Measurements from ENCODE around the gene LNX1.

LNX1 gene

GRCh38 chr4:53613428-53613827 is 22.1 kb upstream of the LNX1 start:
- no peak for ATAC-seq
- no peak for TF ChIP-seq ESRRG (CRISPR knock-in tag; IDR thresholded peaks at IDR 0.05)
- TF ChIP-seq ZNF8 (CRISPR knock-in tag; IDR thresholded peaks at IDR 0.05) = peak; percentile 58

GRCh38 chr4:53608649-53609048 is 17.4 kb upstream of the LNX1 start:
- TF ChIP-seq RARB (CRISPR knock-in tag; IDR thresholded peaks at IDR 0.05) = no peak
- TF ChIP-seq SNAI2 (CRISPR knock-in tag; IDR thresholded peaks at IDR 0.05) = no peak
- TF ChIP-seq TCF4 (CRISPR knock-in tag; IDR thresholded peaks at IDR 0.05; ENCODE audit: borderline replicate concordance) = no peak
- TF ChIP-seq CSDC2 (CRISPR knock-in tag; IDR thresholded peaks at IDR 0.05) = no peak
- TF ChIP-seq ZFP3 (CRISPR knock-in tag; IDR thresholded peaks at IDR 0.05) = no peak
- no peak for TF ChIP-seq ZNF70 (CRISPR knock-in tag; IDR thresholded peaks at IDR 0.05)
- no peak for TF ChIP-seq CREB5 (CRISPR knock-in tag; IDR thresholded peaks at IDR 0.05; ENCODE audit: low read depth)
- no peak for TF ChIP-seq PPARA (CRISPR knock-in tag; IDR thresholded peaks at IDR 0.05; ENCODE audit: borderline replicate concordance)
- TF ChIP-seq PATZ1 (CRISPR knock-in tag; IDR thresholded peaks at IDR 0.05; ENCODE audit: borderline replicate concordance) = no peak
- no peak for TF ChIP-seq ZC3H10 (CRISPR knock-in tag; IDR thresholded peaks at IDR 0.05)
- no peak for TF ChIP-seq ARNTL (CRISPR knock-in tag; IDR thresholded peaks at IDR 0.05; ENCODE audit: borderline replicate concordance, low read depth)
- no peak for TF ChIP-seq ISL1 (CRISPR knock-in tag; IDR thresholded peaks at IDR 0.05)
- TF ChIP-seq POU6F1 (CRISPR knock-in tag; IDR thresholded peaks at IDR 0.05; ENCODE audit: borderline replicate concordance, low read depth) = no peak
- no peak for TF ChIP-seq GLIS3 (CRISPR knock-in tag; IDR thresholded peaks at IDR 0.05)
- no peak for ATAC-seq

GRCh38 chr4:53608242-53608641 is 17.0 kb upstream of the LNX1 start:
- no peak for ATAC-seq
- no peak for TF ChIP-seq GLIS3 (CRISPR knock-in tag; IDR thresholded peaks at IDR 0.05)
- TF ChIP-seq BACH2 (CRISPR knock-in tag; IDR thresholded peaks at IDR 0.05; ENCODE audit: borderline replicate concordance) = no peak
- TF ChIP-seq SNAI2 (CRISPR knock-in tag; IDR thresholded peaks at IDR 0.05) = no peak
- TF ChIP-seq ZFP3 (CRISPR knock-in tag; IDR thresholded peaks at IDR 0.05) = no peak
- no peak for TF ChIP-seq RARB (CRISPR knock-in tag; IDR thresholded peaks at IDR 0.05)
- TF ChIP-seq POU6F1 (CRISPR knock-in tag; IDR thresholded peaks at IDR 0.05; ENCODE audit: borderline replicate concordance, low read depth) = no peak
- no peak for TF ChIP-seq TOX (CRISPR knock-in tag; IDR thresholded peaks at IDR 0.05; ENCODE audit: borderline replicate concordance)
- TF ChIP-seq TSHZ2 (CRISPR knock-in tag; IDR thresholded peaks at IDR 0.05) = no peak
- TF ChIP-seq CREB5 (CRISPR knock-in tag; IDR thresholded peaks at IDR 0.05; ENCODE audit: low read depth) = no peak
- no peak for TF ChIP-seq PATZ1 (CRISPR knock-in tag; IDR thresholded peaks at IDR 0.05; ENCODE audit: borderline replicate concordance)
- TF ChIP-seq PPARA (CRISPR knock-in tag; IDR thresholded peaks at IDR 0.05; ENCODE audit: borderline replicate concordance) = no peak
- no peak for TF ChIP-seq ZNF70 (CRISPR knock-in tag; IDR thresholded peaks at IDR 0.05)
- TF ChIP-seq ZNF8 (CRISPR knock-in tag; IDR thresholded peaks at IDR 0.05) = no peak
- no peak for TF ChIP-seq OSR1 (CRISPR knock-in tag; IDR thresholded peaks at IDR 0.05)
- no peak for TF ChIP-seq ZFP30 (CRISPR knock-in tag; IDR thresholded peaks at IDR 0.05)
